Left lung (tissue), 14 donors: Measurements from ENCODE around the gene MEGF9. TPM values are rescaled to one million over a fixed set of nuclear protein-coding genes. Genes with fewer than 3 reads are reported as not detected.
A peak's percentile ranks its signal among the peaks of the same experiment; 100 is the strongest.

ENCODE experiments used
- ATAC-seq: fragments of 200-7000 bp; cut with Tn5 transposase; one replicate; pipeline ENCODE4 v1.9.1; 2020; ENCODE audit warnings: moderate library complexity
- DNase-seq, 4 donors: peaks; one replicate each; pipeline ENCODE4 v3.0.0-alpha.2; 2013 to 2020
- H3K27ac ChIP-seq, 2 donors: fragments of 200-600 bp; sonication (generic) in 1 of 2; one replicate each; pipeline versions ENCODE4 v1.5.0 to v1.8.0; 2020 to 2021
- H3K27me3 ChIP-seq, 2 donors: fragments of 200-600 bp; sonication (generic) in 1 of 2; one replicate each; pipeline versions ENCODE4 v1.5.0 to v1.8.0; 2020 to 2021
- H3K36me3 ChIP-seq, 2 donors: fragments of 200-600 bp; sonication (generic) in 1 of 2; one replicate each; pipeline versions ENCODE4 v1.5.0 to v1.8.0; 2020 to 2021
- H3K4me1 ChIP-seq, 2 donors: fragments of 200-600 bp; one replicate each; pipeline ENCODE4 v1.8.0; 2021
- H3K4me3 ChIP-seq, 2 donors: fragments of 200-600 bp; sonication (generic) in 1 of 2; one replicate each; pipeline versions ENCODE4 v1.5.0 to v1.8.0; 2020 to 2021; ENCODE audit warnings: mild to moderate bottlenecking in 1 of 2
- H3K9me3 ChIP-seq, 2 donors: fragments of 200-600 bp; sonication (generic) in 1 of 2; one replicate each; pipeline versions ENCODE4 v1.5.0 to v1.8.0; 2020 to 2021
- CTCF ChIP-seq, 2 donors: fragments of 200-600 bp; sonication (generic) in 1 of 2; IDR thresholded peaks; one replicate each; pipeline versions ENCODE4 v1.5.0 to v1.8.0; 2021; ENCODE audit warnings: antibody characterized with exemption in 2 of 2
- intact Hi-C, 2 donors: fragments of 100-400 bp; cut with DNase I; formaldehyde crosslinking; loops; one replicate each; pipeline versions ENCODE4 v1.11.2 to v1.14.2; 2022
- long read RNA-seq, 12 donors: library from polyadenylated mRNA in 2 of 12; unstranded in 2 of 12; transcript quantifications; one replicate each; pipeline ENCODE4 v2.0.0 and lab custom pipeline, GENCODE V29; 2019 to 2026
- polyA plus RNA-seq, 6 donors: library from polyadenylated mRNA; unstranded; fragments of 120-200 nt; gene quantifications; one replicate each; pipeline ENCODE4 v1.2.1, GENCODE V29; 2013; ENCODE audit not compliant: insufficient read length in 6 of 6
- total RNA-seq, 2 donors: library from RNA; stranded (reverse); fragmentation: NEBNext Ultra II Directional; extraction: Animal tissue kit (Norgen Biotek cat#: 25700); gene quantifications; one replicate each; pipeline ENCODE4 v1.2.1, GENCODE V29; 2021
- donor health status: DM: no; HTN: yes; CAD: no.
- donor health status: DM: no; HTN: no; CAD: no.

MEGF9 gene
- total RNA-seq (100 to 1,000 TPM in 1 of 2 donors, 10 to 100 TPM in 1; 75.1 to 103 TPM), polyA plus RNA-seq (10 to 100 TPM; 13.8 to 16.8 (median 14.6) TPM)
- long read RNA-seq, donor 1, full-length matches to known transcripts, result 3 of 3 reads
- long read RNA-seq, donor 1, partial matches to known transcripts, result 0 of 3 reads
- long read RNA-seq, donor 1, other reads (novel, unspliced or antisense), result 0 of 3 reads
- long read RNA-seq, donor 2, full-length matches to known transcripts, result 4 of 4 reads
- long read RNA-seq, donor 2, partial matches to known transcripts, result 0 of 4 reads
- long read RNA-seq, donor 2, other reads (novel, unspliced or antisense), result 0 of 4 reads
- long read RNA-seq, donor 3, result 0 reads
- long read RNA-seq, donor 4, partial matches to known transcripts, result 1 of 2 reads
- long read RNA-seq, donor 4, other reads (novel, unspliced or antisense), result 1 of 2 reads
- long read RNA-seq, donor 5, full-length matches to known transcripts, result 3 of 3 reads
- long read RNA-seq, donor 5, partial matches to known transcripts, result 0 of 3 reads
- long read RNA-seq, donor 5, other reads (novel, unspliced or antisense), result 0 of 3 reads
- long read RNA-seq, donor 6, full-length matches to known transcripts, result 2 of 2 reads
- long read RNA-seq, donor 6, partial matches to known transcripts, result 0 of 2 reads
- long read RNA-seq, donor 6, other reads (novel, unspliced or antisense), result 0 of 2 reads
- long read RNA-seq, donor 7, result 0 reads
- long read RNA-seq, donor 8, full-length matches to known transcripts, result 5 of 5 reads
- long read RNA-seq, donor 8, partial matches to known transcripts, result 0 of 5 reads
- long read RNA-seq, donor 8, other reads (novel, unspliced or antisense), result 0 of 5 reads
- long read RNA-seq, donor 9, result 0 reads
- long read RNA-seq, donor 10, partial matches to known transcripts, result 0 of 1 reads
- long read RNA-seq, donor 10, other reads (novel, unspliced or antisense), result 1 of 1 reads
- long read RNA-seq, donor 11, full-length matches to known transcripts, result 5 of 5 reads
- long read RNA-seq, donor 11, partial matches to known transcripts, result 0 of 5 reads
- long read RNA-seq, donor 11, other reads (novel, unspliced or antisense), result 0 of 5 reads
- long read RNA-seq, donor 12, full-length matches to known transcripts, result 2 of 2 reads
- long read RNA-seq, donor 12, partial matches to known transcripts, result 0 of 2 reads
- long read RNA-seq, donor 12, other reads (novel, unspliced or antisense), result 0 of 2 reads

GRCh38 chr9:120714088-120714845 lies at the start of gene MEGF9:
Gene MEGF9 (minus strand): TSS chr9:120714470. CDS start chr9:120714358, 112 bp downstream.
- ATAC-seq (peak; percentile 93), DNase-seq (peak; percentile 96 to 99 (median 98))
- H3K9me3 ChIP-seq, result no peaks in the 10 kb centered on the region
- H3K27ac ChIP-seq, result peak within 1 kb of the TSS; percentile 86 to 95
- intact Hi-C loops, result no loop called here
- H3K36me3 ChIP-seq, result peaks cover 0 to 5% of the 10 kb centered on the region in 2 donors
- peak within 1 kb of the TSS; percentile 82 to 88 for H3K4me3 ChIP-seq
- no peaks in the 10 kb centered on the region for H3K27me3 ChIP-seq
- H3K4me1 ChIP-seq, result peaks cover 19 to 46% of the 10 kb centered on the region in 2 donors
- peak in 1 of 2 donors; percentile 17 for TF ChIP-seq CTCF (IDR thresholded peaks at IDR 0.05)

- peaks cover 0 to 42% of the 10 kb centered on the region in 2 donors for H3K4me1 ChIP-seq
- H3K36me3 ChIP-seq, result peaks cover 11 to 70% of the 10 kb centered on the region in 2 donors
- no peaks in the 10 kb centered on the region for H3K27me3 ChIP-seq
- H3K4me3 ChIP-seq, result no peak overlapping the region
- H3K9me3 ChIP-seq, result no peaks in the 10 kb centered on the region
- no peak for ATAC-seq
- no peak for TF ChIP-seq CTCF (IDR thresholded peaks at IDR 0.05)
- intact Hi-C loops, result no loop called here
- DNase-seq, result no peak
- H3K27ac ChIP-seq, result no peak overlapping the region
These were observed 46.7 kb upstream of the MEGF9 start for GRCh38 chr9:120761006-120761405.

- peaks cover 11 to 59% of the 10 kb centered on the region in 2 donors for H3K36me3 ChIP-seq
- no peak for ATAC-seq
These were observed 45.6 kb upstream of the MEGF9 start for GRCh38 chr9:120759755-120760400.

More at GRCh38 chr9:120759755-120760400, 45.6 kb upstream of the MEGF9 start:
- H3K27ac ChIP-seq, result peak overlapping the region in 1 of 2 donors; percentile 81
- no peak overlapping the region for H3K4me3 ChIP-seq
- intact Hi-C loops, result loop anchor here in 1 of 2 donors (10.0 kb wide), 1 partner anchor 305 kb away; no protein-coding TSS in a partner anchor
- H3K9me3 ChIP-seq, result no peaks in the 10 kb centered on the region
- no peak for TF ChIP-seq CTCF (IDR thresholded peaks at IDR 0.05)
- DNase-seq, result no peak
- peaks cover 0 to 51% of the 10 kb centered on the region in 2 donors for H3K4me1 ChIP-seq
- H3K27me3 ChIP-seq, result no peaks in the 10 kb centered on the region
